ENCODE results near the gene ADIPOR2.
"Not testable (repeated sequence)": the region's sequence is repeated elsewhere in the genome, so short reads cannot be mapped to it uniquely, and the experiment has no call there.

ADIPOR2 gene

GRCh38 chr12:1815814-1816729 lies 125.2 kb downstream of the ADIPOR2 start:
- DNase-seq = no peak
- TF ChIP-seq CTCF (IDR thresholded peaks at IDR 0.05) = no peak
- no peak overlapping the region for H3K4me3 ChIP-seq
- peaks cover 0 to 7% (median 2%) of the 10 kb centered on the region in 4 donors for H3K4me1 ChIP-seq
- intact Hi-C loops (cut with DNase I; ENCODE audit: low total_unique reads) = loop anchor here (10.0 kb wide), 1 partner anchor 99 kb away; the partner anchor contains the start of gene CACNA2D4
- H3K27me3 ChIP-seq = peaks cover 0 to 22% of the 10 kb centered on the region in 2 donors
- H3K9me3 ChIP-seq = no peaks in the 10 kb centered on the region
- H3K27ac ChIP-seq = no peak overlapping the region
- H3K36me3 ChIP-seq = no peaks in the 10 kb centered on the region

- no peaks in the 10 kb centered on the region for H3K36me3 ChIP-seq
- H3K27ac ChIP-seq = no peak overlapping the region
- DNase-seq = no peak
- no peak overlapping the region for H3K4me3 ChIP-seq
- intact Hi-C loops (cut with DNase I; ENCODE audit: low total_unique reads) = loop anchor here (10.0 kb wide), 1 partner anchor 98 kb away; the partner anchor contains the start of gene CACNA2D4
- peaks cover 0 to 7% (median 2%) of the 10 kb centered on the region in 4 donors for H3K4me1 ChIP-seq
- H3K9me3 ChIP-seq = no peaks in the 10 kb centered on the region
- H3K27me3 ChIP-seq = peaks cover 0 to 30% of the 10 kb centered on the region in 2 donors
- no peak for TF ChIP-seq CTCF (IDR thresholded peaks at IDR 0.05)
Observed at GRCh38 chr12:1816730-1817348, 126.0 kb downstream of the ADIPOR2 start.

GRCh38 chr12:1817928-1818327 lies 127.1 kb downstream of the ADIPOR2 start:
- not testable (repeated sequence) for DNase-seq, H3K27ac ChIP-seq, H3K4me3 ChIP-seq, H3K9me3 ChIP-seq, H3K36me3 ChIP-seq, H3K4me1 ChIP-seq
- H3K27me3 ChIP-seq = peaks cover 0 to 41% of the 10 kb centered on the region in 2 donors
- intact Hi-C loops (cut with DNase I; ENCODE audit: low total_unique reads) = loop anchor here (10.0 kb wide), 1 partner anchor 97 kb away; the partner anchor contains the start of gene CACNA2D4

- Histone ChIP-seq H3K27ac (no peak overlapping the region), H3K36me3 (no peaks in the 10 kb centered on the region), H3K4me1 (peaks cover 0 to 7% (median 2%) of the 10 kb centered on the region in 4 donors), H3K27me3 (peaks cover 0 to 51% of the 10 kb centered on the region in 2 donors), H3K4me3 (no peak overlapping the region), H3K9me3 (no peaks in the 10 kb centered on the region)
- intact Hi-C loops (cut with DNase I; ENCODE audit: low total_unique reads) = loop anchor here (10.0 kb wide), 1 partner anchor 96 kb away; the partner anchor contains the start of gene CACNA2D4
- no peak for TF ChIP-seq CTCF (IDR thresholded peaks at IDR 0.05)
- no peak for DNase-seq
Observed at GRCh38 chr12:1819050-1819449, 128.2 kb downstream of the ADIPOR2 start.

- Histone ChIP-seq H3K4me1 (peaks cover 0 to 7% (median 2%) of the 10 kb centered on the region in 4 donors), H3K36me3 (no peaks in the 10 kb centered on the region), H3K4me3 (no peak overlapping the region), H3K27me3 (peaks cover 0 to 51% of the 10 kb centered on the region in 2 donors), H3K9me3 (no peaks in the 10 kb centered on the region), H3K27ac (no peak overlapping the region)
- no peak for DNase-seq
- intact Hi-C loops (cut with DNase I; ENCODE audit: low total_unique reads) = loop anchor here (10.0 kb wide), 1 partner anchor 95 kb away; the partner anchor contains the start of gene CACNA2D4
- no peak for TF ChIP-seq CTCF (IDR thresholded peaks at IDR 0.05)
Observed at GRCh38 chr12:1819571-1819970, 128.7 kb downstream of the ADIPOR2 start.
